Natural killer cell (primary cell): ENCODE measurements around the gene VASN. TPM values are rescaled to one million over a fixed set of nuclear protein-coding genes. Genes with fewer than 3 reads are reported as not detected.

Experiments used
- ATAC-seq, 3 donors: fragments of 150-1000 bp in 2 of 3; fragments of 200-7000 bp in 1 of 3; cut with Tn5 transposase; 1 replicate in 1 of 3; 2 replicates in 2 of 3; pipeline ENCODE4 v1.10.0; 2021; ENCODE audit warnings: mild to moderate bottlenecking in 2 of 3, moderate library complexity in 2 of 3
- DNase-seq, 2 donors: peaks; one replicate each; pipeline versions ENCODE4 v3.0.0 to v3.0.0-alpha.2; 2013 to 2021; ENCODE audit warnings: mixed read lengths in 1 of 2
- H3K27ac ChIP-seq: one replicate; pipeline ENCODE4 v1.5.1; 2013; ENCODE audit warnings: mild to moderate bottlenecking, low read length
- H3K27me3 ChIP-seq: one replicate; pipeline ENCODE4 v1.6.1; 2013; ENCODE audit warnings: low read length; ENCODE audit not compliant: control insufficient read depth, insufficient read depth
- H3K36me3 ChIP-seq: one replicate; pipeline ENCODE4 v1.6.1; 2013; ENCODE audit warnings: low read length; ENCODE audit not compliant: control insufficient read depth, insufficient read depth
- H3K4me1 ChIP-seq: one replicate; pipeline ENCODE4 v1.6.1; 2013; ENCODE audit warnings: low read length; ENCODE audit not compliant: control insufficient read depth, insufficient read depth
- H3K4me3 ChIP-seq: one replicate; pipeline ENCODE4 v1.5.1; 2013; ENCODE audit warnings: low read length
- H3K9me3 ChIP-seq: one replicate; pipeline ENCODE4 v1.6.1; 2013; ENCODE audit warnings: low read length; ENCODE audit not compliant: control insufficient read depth, insufficient read depth
- H3K27ac Mint-ChIP-seq, 2 donors: one replicate each; pipeline ENCODE4 v1.8.0; 2022; ENCODE audit warnings: mild to moderate bottlenecking in 2 of 2, mixed read lengths in 2 of 2, moderate library complexity in 1 of 2
- H3K27me3 Mint-ChIP-seq, 2 donors: one replicate each; pipeline ENCODE4 v1.8.0; 2022; ENCODE audit warnings: low read depth in 2 of 2, mixed read lengths in 2 of 2
- H3K36me3 Mint-ChIP-seq: one replicate; pipeline ENCODE4 v1.8.0; 2022; ENCODE audit warnings: mixed read lengths
- H3K4me1 Mint-ChIP-seq, 2 donors: one replicate each; pipeline ENCODE4 v1.8.0; 2022; ENCODE audit warnings: mixed read lengths in 2 of 2
- H3K4me3 Mint-ChIP-seq: one replicate; pipeline ENCODE4 v1.8.0; 2022; ENCODE audit warnings: mild to moderate bottlenecking, moderate library complexity, mixed read lengths
- H3K9me3 Mint-ChIP-seq, 2 donors: one replicate each; pipeline ENCODE4 v1.8.0; 2022; ENCODE audit warnings: mixed read lengths in 2 of 2
- WGBS: methylation state at CpG from one replicate; pipeline ENCODE4 v1.1.7; 2013; ENCODE audit warnings: missing lambda C conversion rate; ENCODE audit not compliant: insufficient coverage; 5-methylcytosine and 5-hydroxymethylcytosine counted together
- intact Hi-C: fragments of 100-400 bp; cut with micrococcal nuclease; formaldehyde crosslinking; loops from one replicate; pipeline ENCODE4 v1.14.2; 2022
- total RNA-seq, 4 donors: library from RNA; stranded (reverse); fragments of 120-200 nt in 1 of 4; gene quantifications; one replicate each; pipeline versions ENCODE4 v1.2.3 to v1.2.4, GENCODE V29; 2013 to 2022
- TF ChIP-seq, protein P1 (sequence below): fragments of 200-600 bp; IDR thresholded peaks from one replicate; pipeline ENCODE4 v1.8.0; 2022; ENCODE audit warnings: antibody characterized with exemption

The VASN gene
- total RNA-seq, 3 donors from 2014 or later (not counting 1 experiment from before 2014, with no cell fraction given) = 0.35 to 0.93 (median 0.78) TPM

DNA sequence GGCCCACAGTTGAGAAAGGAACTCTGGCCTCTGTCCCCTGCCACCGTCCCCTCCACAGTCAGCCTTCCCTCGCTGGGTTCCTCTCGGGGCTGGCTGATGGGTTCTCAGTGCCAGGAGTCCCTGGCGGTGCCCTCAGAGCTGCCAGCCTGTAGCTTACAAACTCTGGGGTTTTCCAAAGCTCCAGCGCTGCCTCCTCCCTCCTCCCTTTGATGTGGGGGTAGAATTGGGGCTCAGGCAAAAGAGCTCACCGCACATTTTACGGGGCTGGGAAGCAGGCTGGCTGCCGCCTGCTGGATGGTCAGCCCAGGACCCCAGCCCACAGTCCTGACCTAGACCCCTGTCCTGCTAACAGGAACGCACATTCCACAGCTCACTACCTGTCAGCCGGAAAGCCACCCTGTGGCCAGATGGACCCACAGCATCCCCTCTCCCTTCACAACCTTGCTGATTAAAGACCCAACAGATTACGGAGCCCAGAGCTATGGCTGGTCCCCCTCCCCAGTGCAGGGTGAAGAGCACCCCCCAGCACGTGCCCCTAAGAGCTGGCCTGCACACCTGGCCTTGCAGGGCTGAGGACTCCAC is 6.0 kb downstream of the VASN start:
- H3K9me3 ChIP-seq = no peaks in the 10 kb centered on the region
- intact Hi-C loops = no loop called here
- peaks cover 12% of the 10 kb centered on the region for H3K4me1 ChIP-seq
- peak overlapping the region; percentile 9 for H3K4me3 Mint-ChIP-seq
- peaks cover 22% of the 10 kb centered on the region for H3K36me3 ChIP-seq
- H3K9me3 Mint-ChIP-seq = no peaks in the 10 kb centered on the region
- H3K36me3 Mint-ChIP-seq = no peaks in the 10 kb centered on the region
- H3K27me3 ChIP-seq = no peaks in the 10 kb centered on the region
- ATAC-seq = no peak
- peak overlapping the region; percentile 54 to 64 for H3K27ac Mint-ChIP-seq
- no peak for DNase-seq
- H3K27me3 Mint-ChIP-seq = no peaks in the 10 kb centered on the region
- TF ChIP-seq, protein P1, sequence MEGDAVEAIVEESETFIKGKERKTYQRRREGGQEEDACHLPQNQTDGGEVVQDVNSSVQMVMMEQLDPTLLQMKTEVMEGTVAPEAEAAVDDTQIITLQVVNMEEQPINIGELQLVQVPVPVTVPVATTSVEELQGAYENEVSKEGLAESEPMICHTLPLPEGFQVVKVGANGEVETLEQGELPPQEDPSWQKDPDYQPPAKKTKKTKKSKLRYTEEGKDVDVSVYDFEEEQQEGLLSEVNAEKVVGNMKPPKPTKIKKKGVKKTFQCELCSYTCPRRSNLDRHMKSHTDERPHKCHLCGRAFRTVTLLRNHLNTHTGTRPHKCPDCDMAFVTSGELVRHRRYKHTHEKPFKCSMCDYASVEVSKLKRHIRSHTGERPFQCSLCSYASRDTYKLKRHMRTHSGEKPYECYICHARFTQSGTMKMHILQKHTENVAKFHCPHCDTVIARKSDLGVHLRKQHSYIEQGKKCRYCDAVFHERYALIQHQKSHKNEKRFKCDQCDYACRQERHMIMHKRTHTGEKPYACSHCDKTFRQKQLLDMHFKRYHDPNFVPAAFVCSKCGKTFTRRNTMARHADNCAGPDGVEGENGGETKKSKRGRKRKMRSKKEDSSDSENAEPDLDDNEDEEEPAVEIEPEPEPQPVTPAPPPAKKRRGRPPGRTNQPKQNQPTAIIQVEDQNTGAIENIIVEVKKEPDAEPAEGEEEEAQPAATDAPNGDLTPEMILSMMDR = no peak
- H3K27ac ChIP-seq = no peak overlapping the region
- WGBS = 89% methylated on average over 11 of the region's 12 CpGs
- no peak overlapping the region for H3K4me3 ChIP-seq
- peaks cover 0 to 24% of the 10 kb centered on the region in 2 donors for H3K4me1 Mint-ChIP-seq

DNA sequence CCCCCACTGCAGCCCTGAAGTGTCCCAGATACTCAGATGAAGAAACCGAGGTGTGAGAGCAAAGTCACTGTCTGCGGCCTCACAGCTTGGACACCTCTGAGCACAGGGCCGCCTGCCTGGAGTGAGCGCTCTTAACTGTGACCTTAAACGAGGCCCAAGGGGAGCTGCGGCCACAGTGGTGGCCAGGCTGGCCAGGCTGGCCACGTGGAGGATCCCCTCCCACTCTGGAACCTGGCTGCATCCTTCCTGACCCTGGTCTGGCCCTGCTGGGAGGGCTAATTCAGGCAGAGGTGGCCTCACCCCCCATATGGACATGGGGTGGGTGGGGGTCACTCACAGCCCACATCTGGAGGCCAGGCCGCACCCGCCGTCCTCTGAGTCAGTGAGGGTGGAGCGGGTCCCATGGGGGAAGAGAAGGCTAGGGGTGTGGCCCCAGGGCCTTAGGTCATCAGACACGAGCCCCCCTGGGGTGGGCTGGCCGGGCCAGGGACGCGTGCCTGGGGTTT is 6.6 kb downstream of the VASN start:
- Histone ChIP-seq H3K27ac (no peak overlapping the region), H3K36me3 (peaks cover 24% of the 10 kb centered on the region), H3K4me3 (no peak overlapping the region), H3K4me1 (peaks cover 7% of the 10 kb centered on the region), H3K27me3 (no peaks in the 10 kb centered on the region), H3K9me3 (no peaks in the 10 kb centered on the region)
- Mint-ChIP-seq H3K27ac (peak overlapping the region; percentile 54 to 64), H3K4me3 (peak overlapping the region; percentile 9), H3K4me1 (peaks cover 0 to 25% of the 10 kb centered on the region in 2 donors), H3K9me3 (no peaks in the 10 kb centered on the region), H3K27me3 (no peaks in the 10 kb centered on the region), H3K36me3 (no peaks in the 10 kb centered on the region)
- TF ChIP-seq, protein P1 = no peak
- DNase-seq (no peak), ATAC-seq (peak in 1 of 3 donors; percentile 5)
- intact Hi-C loops = no loop called here
- 95% methylated on average over 15 of the region's 15 CpGs for WGBS

DNA sequence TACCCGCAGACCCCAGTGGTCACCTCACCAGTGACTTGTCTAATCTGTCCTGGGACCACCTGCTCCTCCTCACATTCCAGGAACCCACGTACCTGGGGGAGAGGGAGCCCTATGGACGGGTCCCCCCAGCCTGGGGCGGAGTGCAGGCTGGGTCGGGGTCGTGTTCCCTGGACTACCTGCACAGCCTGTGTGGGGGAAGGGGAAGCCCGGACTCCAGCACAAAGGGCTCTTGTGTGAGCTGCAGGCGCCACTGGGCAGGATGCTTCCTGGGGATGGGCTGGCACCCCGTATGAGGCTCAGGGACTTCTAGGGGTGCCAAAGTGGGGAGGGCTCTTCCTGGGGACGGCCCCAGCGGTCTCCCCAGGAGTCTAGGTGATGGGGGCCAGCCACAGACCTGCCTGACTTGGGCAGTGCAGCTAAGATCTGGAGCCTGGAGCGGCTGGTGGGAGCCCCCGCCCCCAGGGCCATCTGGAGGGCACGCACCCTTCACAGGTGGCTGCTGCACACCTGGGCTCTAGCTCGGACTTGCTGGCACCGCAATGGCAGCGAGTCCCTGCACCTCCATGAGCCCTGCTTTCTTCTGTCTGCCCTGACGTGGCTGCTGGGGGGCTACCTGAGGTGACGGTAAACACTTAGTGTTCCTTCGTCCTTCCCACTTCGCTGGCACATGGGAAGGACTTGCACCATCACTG is 7.5 kb downstream of the VASN start:
- Histone ChIP-seq H3K27me3 (no peaks in the 10 kb centered on the region), H3K27ac (no peak overlapping the region), H3K4me3 (no peak overlapping the region), H3K9me3 (no peaks in the 10 kb centered on the region), H3K4me1 (no peaks in the 10 kb centered on the region), H3K36me3 (peaks cover 33% of the 10 kb centered on the region)
- no peaks in the 10 kb centered on the region for H3K27me3 Mint-ChIP-seq
- H3K9me3 Mint-ChIP-seq = no peaks in the 10 kb centered on the region
- peak overlapping the region in 1 of 2 donors; percentile 18 for H3K27ac Mint-ChIP-seq
- DNase-seq (no peak), ATAC-seq (no peak)
- 97% methylated on average over 21 of the region's 21 CpGs for WGBS
- no peaks in the 10 kb centered on the region for H3K36me3 Mint-ChIP-seq
- TF ChIP-seq, protein P1 = no peak
- intact Hi-C loops = no loop called here
- peaks cover 0 to 24% of the 10 kb centered on the region in 2 donors for H3K4me1 Mint-ChIP-seq
- H3K4me3 Mint-ChIP-seq = no peak overlapping the region
